ENCODE data around the gene TUSC1.

TUSC1 gene

DNA sequence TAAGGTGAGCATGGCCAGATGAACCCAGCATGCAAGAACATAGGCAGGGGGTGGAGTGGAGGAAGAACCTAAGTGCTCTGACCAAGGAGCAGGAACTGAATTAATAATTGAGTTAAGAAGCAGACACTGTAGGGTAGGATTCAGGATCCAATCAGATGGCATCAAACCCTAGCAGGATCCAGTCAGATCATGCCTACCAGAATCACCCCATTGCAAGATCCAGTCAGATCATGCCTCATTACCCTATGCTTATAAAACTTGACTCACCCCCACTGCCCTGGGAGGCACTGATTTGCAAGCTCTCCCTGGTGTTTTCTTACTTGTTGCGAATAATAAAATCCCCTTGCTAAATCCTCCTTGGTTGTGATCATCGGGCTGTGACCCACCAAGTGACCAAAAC, 19.7 kb downstream of the TUSC1 start:
- Histone ChIP-seq H3K79me1 (ENCODE audit: low read length) (no peaks in the 10 kb centered on the region), H3K9ac (ENCODE audit: low read length) (no peak overlapping the region), H3K36me3 (ENCODE audit: control insufficient read depth, insufficient read depth, low read length) (no peaks in the 10 kb centered on the region), H3K4me3 (ENCODE audit: low read length) (no peak overlapping the region), H4K8ac (ENCODE audit: low read depth, low read length) (no peak overlapping the region), H3K4me2 (ENCODE audit: low read length) (no peak overlapping the region), H3K56ac (ENCODE audit: low read length) (no peak overlapping the region), H3K27ac (ENCODE audit: low read depth, low read length) (no peak overlapping the region), H3K27me3 (ENCODE audit: insufficient read depth, low read length, poor library complexity) (no peaks in the 10 kb centered on the region), H3K18ac (ENCODE audit: low read length) (no peak overlapping the region), H3K23ac (ENCODE audit: low read length) (no peak overlapping the region), H2AK5ac (ENCODE audit: low read length) (no peak overlapping the region), H3K79me2 (ENCODE audit: control insufficient read depth, insufficient read depth, low read length) (no peaks in the 10 kb centered on the region), H2BK120ac (ENCODE audit: low read depth, low read length) (peak overlapping the region; percentile 9), H2BK5ac (ENCODE audit: low read length) (no peak overlapping the region), H3K4me1 (ENCODE audit: control insufficient read depth, low read depth, low read length) (no peaks in the 10 kb centered on the region), H3K4ac (ENCODE audit: low read depth, low read length) (peak overlapping the region; percentile 52), H4K5ac (ENCODE audit: low read length) (no peak overlapping the region), H2BK15ac (replicated peaks; ENCODE audit: low read depth) (no peak overlapping the region)
- WGBS (ENCODE audit: extremely low coverage, insufficient coverage, low lambda C conversion rate) = no CpG with 5 or more reads among the region's 2 CpGs
- peak; percentile 15 for DNase-seq

DNA sequence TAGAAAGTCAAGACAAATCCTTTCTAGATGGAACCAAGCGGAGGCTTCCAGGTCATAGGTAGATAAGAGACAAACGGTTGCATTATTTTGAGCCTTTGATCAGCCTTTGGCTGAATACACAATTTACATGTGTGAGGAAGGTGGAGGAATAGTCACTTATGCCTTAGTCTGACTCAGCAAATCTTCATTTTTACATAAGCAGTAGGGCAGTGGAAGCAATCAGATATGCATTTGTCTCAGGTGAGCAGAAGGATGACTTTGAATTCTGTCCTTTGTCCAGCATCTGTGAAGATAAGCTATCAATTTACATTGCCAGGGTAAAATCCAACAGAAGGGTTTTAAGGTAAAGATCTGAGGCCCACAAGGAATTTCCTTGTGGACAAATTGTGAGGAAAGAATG, 23.8 kb downstream of the TUSC1 start:
- Histone ChIP-seq H3K79me2 (ENCODE audit: control insufficient read depth, insufficient read depth, low read length) (no peaks in the 10 kb centered on the region), H4K5ac (ENCODE audit: low read length) (no peak overlapping the region), H4K8ac (ENCODE audit: low read depth, low read length) (no peak overlapping the region), H3K56ac (ENCODE audit: low read length) (no peak overlapping the region), H3K9ac (ENCODE audit: low read length) (no peak overlapping the region), H3K36me3 (ENCODE audit: control insufficient read depth, insufficient read depth, low read length) (no peaks in the 10 kb centered on the region), H3K4me1 (ENCODE audit: control insufficient read depth, low read depth, low read length) (no peaks in the 10 kb centered on the region), H3K27ac (ENCODE audit: low read depth, low read length) (peak overlapping the region; percentile 33), H3K4ac (ENCODE audit: low read depth, low read length) (no peak overlapping the region), H2BK120ac (ENCODE audit: low read depth, low read length) (no peak overlapping the region), H3K27me3 (ENCODE audit: insufficient read depth, low read length, poor library complexity) (no peaks in the 10 kb centered on the region), H3K79me1 (ENCODE audit: low read length) (no peaks in the 10 kb centered on the region), H2AK5ac (ENCODE audit: low read length) (no peak overlapping the region), H2BK5ac (ENCODE audit: low read length) (peak overlapping the region; percentile 33), H3K4me3 (ENCODE audit: low read length) (no peak overlapping the region), H3K4me2 (ENCODE audit: low read length) (no peak overlapping the region), H3K18ac (ENCODE audit: low read length) (peak overlapping the region; percentile 39), H2BK15ac (replicated peaks; ENCODE audit: low read depth) (no peak overlapping the region), H3K23ac (ENCODE audit: low read length) (no peak overlapping the region)
- WGBS (ENCODE audit: extremely low coverage, insufficient coverage, low lambda C conversion rate) = no CpG with 5 or more reads among the region's 2 CpGs
- DNase-seq = peak; percentile 83

DNA sequence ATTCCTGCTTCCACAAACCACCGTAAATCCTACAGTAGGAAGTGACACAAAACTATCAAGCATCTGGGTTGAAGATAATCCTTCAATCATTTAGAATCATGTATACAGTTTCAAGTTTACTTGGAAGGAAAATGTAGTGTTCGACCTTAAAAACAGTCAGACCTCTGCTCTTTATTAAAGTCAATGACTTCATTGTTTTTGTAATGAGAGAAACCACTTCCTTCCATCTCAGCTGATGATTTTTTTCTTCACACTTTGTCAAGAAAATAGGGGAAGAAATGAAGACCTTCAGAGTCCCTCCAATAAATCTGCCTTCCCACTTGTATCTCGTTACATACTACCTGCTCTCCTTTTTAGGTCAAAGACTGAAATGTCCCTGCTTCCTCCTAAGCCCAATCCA, 30.1 kb downstream of the TUSC1 start:
- H3K79me2 ChIP-seq (ENCODE audit: control insufficient read depth, insufficient read depth, low read length) = no peaks in the 10 kb centered on the region
- H3K4me3 ChIP-seq (ENCODE audit: low read length) = no peak overlapping the region
- no peak overlapping the region for H4K8ac ChIP-seq (ENCODE audit: low read depth, low read length)
- H3K36me3 ChIP-seq (ENCODE audit: control insufficient read depth, insufficient read depth, low read length) = no peaks in the 10 kb centered on the region
- WGBS (ENCODE audit: extremely low coverage, insufficient coverage, low lambda C conversion rate) = no CpG with 5 or more reads among the region's 3 CpGs
- H2BK5ac ChIP-seq (ENCODE audit: low read length) = no peak overlapping the region
- no peak overlapping the region for H4K5ac ChIP-seq (ENCODE audit: low read length)
- H2BK15ac ChIP-seq (replicated peaks; ENCODE audit: low read depth) = no peak overlapping the region
- H3K27me3 ChIP-seq (ENCODE audit: insufficient read depth, low read length, poor library complexity) = no peaks in the 10 kb centered on the region
- H2BK120ac ChIP-seq (ENCODE audit: low read depth, low read length) = no peak overlapping the region
- H3K23ac ChIP-seq (ENCODE audit: low read length) = no peak overlapping the region
- H2AK5ac ChIP-seq (ENCODE audit: low read length) = no peak overlapping the region
- H3K4me1 ChIP-seq (ENCODE audit: control insufficient read depth, low read depth, low read length) = no peaks in the 10 kb centered on the region
- H3K79me1 ChIP-seq (ENCODE audit: low read length) = no peaks in the 10 kb centered on the region
- H3K18ac ChIP-seq (ENCODE audit: low read length) = no peak overlapping the region
- H3K27ac ChIP-seq (ENCODE audit: low read depth, low read length) = no peak overlapping the region
- DNase-seq = no peak
- no peak overlapping the region for H3K9ac ChIP-seq (ENCODE audit: low read length)
- no peak overlapping the region for H3K4ac ChIP-seq (ENCODE audit: low read depth, low read length)
- H3K56ac ChIP-seq (ENCODE audit: low read length) = no peak overlapping the region
- H3K4me2 ChIP-seq (ENCODE audit: low read length) = no peak overlapping the region

DNA sequence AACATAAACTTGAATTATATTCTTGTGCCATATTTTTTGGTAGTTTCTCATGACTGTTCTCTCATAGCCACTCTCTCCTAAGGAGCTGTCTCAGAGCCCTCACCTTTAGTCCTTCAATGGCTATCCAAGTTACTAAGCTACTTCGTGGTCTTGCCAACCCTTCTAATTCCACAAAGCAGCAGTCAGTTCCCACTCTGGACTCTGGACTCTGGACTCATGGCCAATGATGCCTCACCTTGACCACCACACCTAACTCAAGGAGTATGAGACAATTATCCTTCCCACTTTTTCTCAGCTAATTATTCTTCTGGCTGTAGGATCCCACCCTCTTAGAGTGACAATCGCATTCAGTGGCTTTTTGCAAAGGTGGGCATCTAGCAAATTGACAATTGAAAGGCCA, 42.2 kb downstream of the TUSC1 start:
- H3K4ac ChIP-seq (ENCODE audit: low read depth, low read length) = no peak overlapping the region
- H3K56ac ChIP-seq (ENCODE audit: low read length) = no peak overlapping the region
- H3K4me3 ChIP-seq (ENCODE audit: low read length) = no peak overlapping the region
- no peak overlapping the region for H3K23ac ChIP-seq (ENCODE audit: low read length)
- H3K27ac ChIP-seq (ENCODE audit: low read depth, low read length) = no peak overlapping the region
- no peaks in the 10 kb centered on the region for H3K36me3 ChIP-seq (ENCODE audit: control insufficient read depth, insufficient read depth, low read length)
- DNase-seq = no peak
- no peak overlapping the region for H4K8ac ChIP-seq (ENCODE audit: low read depth, low read length)
- no peak overlapping the region for H3K9ac ChIP-seq (ENCODE audit: low read length)
- no peak overlapping the region for H4K5ac ChIP-seq (ENCODE audit: low read length)
- H3K4me2 ChIP-seq (ENCODE audit: low read length) = no peak overlapping the region
- no peaks in the 10 kb centered on the region for H3K4me1 ChIP-seq (ENCODE audit: control insufficient read depth, low read depth, low read length)
- WGBS (ENCODE audit: extremely low coverage, insufficient coverage, low lambda C conversion rate) = no CpG with 5 or more reads among the region's 2 CpGs
- no peak overlapping the region for H2BK5ac ChIP-seq (ENCODE audit: low read length)
- H2BK15ac ChIP-seq (replicated peaks; ENCODE audit: low read depth) = no peak overlapping the region
- H3K27me3 ChIP-seq (ENCODE audit: insufficient read depth, low read length, poor library complexity) = no peaks in the 10 kb centered on the region
- H2AK5ac ChIP-seq (ENCODE audit: low read length) = no peak overlapping the region
- H3K79me2 ChIP-seq (ENCODE audit: control insufficient read depth, insufficient read depth, low read length) = no peaks in the 10 kb centered on the region
- no peak overlapping the region for H3K18ac ChIP-seq (ENCODE audit: low read length)
- H2BK120ac ChIP-seq (ENCODE audit: low read depth, low read length) = no peak overlapping the region
- no peaks in the 10 kb centered on the region for H3K79me1 ChIP-seq (ENCODE audit: low read length)

DNA sequence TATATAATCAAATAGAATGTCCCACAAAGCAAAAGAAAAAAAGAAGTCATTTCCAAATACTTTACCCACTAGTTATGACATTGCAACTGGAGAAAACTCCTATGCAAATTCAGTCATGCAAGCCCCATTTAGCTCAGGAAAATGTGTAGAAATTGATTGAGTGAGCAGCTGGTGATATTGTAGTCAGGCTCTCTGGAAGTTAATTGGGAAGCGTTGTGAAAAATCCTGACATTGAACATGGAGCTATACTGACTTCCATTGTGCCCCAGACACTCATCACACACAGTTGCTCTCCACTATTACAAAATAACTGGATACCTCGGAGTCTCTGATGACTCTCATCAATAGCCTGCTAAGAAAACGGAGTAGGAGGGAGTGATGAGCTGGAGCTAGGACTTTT, 49.0 kb downstream of the TUSC1 start:
- Histone ChIP-seq H3K79me2 (ENCODE audit: control insufficient read depth, insufficient read depth, low read length) (no peaks in the 10 kb centered on the region), H4K8ac (ENCODE audit: low read depth, low read length) (no peak overlapping the region), H3K27ac (ENCODE audit: low read depth, low read length) (no peak overlapping the region), H3K4me3 (ENCODE audit: low read length) (no peak overlapping the region), H3K4me1 (ENCODE audit: control insufficient read depth, low read depth, low read length) (no peaks in the 10 kb centered on the region), H3K79me1 (ENCODE audit: low read length) (no peaks in the 10 kb centered on the region), H2BK5ac (ENCODE audit: low read length) (no peak overlapping the region), H3K56ac (ENCODE audit: low read length) (no peak overlapping the region), H3K36me3 (ENCODE audit: control insufficient read depth, insufficient read depth, low read length) (no peaks in the 10 kb centered on the region), H2AK5ac (ENCODE audit: low read length) (no peak overlapping the region), H3K27me3 (ENCODE audit: insufficient read depth, low read length, poor library complexity) (no peaks in the 10 kb centered on the region), H3K23ac (ENCODE audit: low read length) (no peak overlapping the region), H2BK15ac (replicated peaks; ENCODE audit: low read depth) (no peak overlapping the region), H2BK120ac (ENCODE audit: low read depth, low read length) (no peak overlapping the region), H4K5ac (ENCODE audit: low read length) (no peak overlapping the region), H3K4ac (ENCODE audit: low read depth, low read length) (no peak overlapping the region), H3K4me2 (ENCODE audit: low read length) (no peak overlapping the region), H3K18ac (ENCODE audit: low read length) (no peak overlapping the region), H3K9ac (ENCODE audit: low read length) (no peak overlapping the region)
- no CpG with 5 or more reads among the region's 3 CpGs for WGBS (ENCODE audit: extremely low coverage, insufficient coverage, low lambda C conversion rate)
- DNase-seq = no peak
